Mesenchymal stem cell (in vitro differentiated cells and primary cell): ENCODE measurements around the gene EVC.

Experiments used
- DNase-seq: peaks from one replicate; pipeline ENCODE4 v3.0.0-alpha.2; 2013
- H2AFZ ChIP-seq: one replicate; pipeline ENCODE4 v1.6.1; 2013; ENCODE audit warnings: low read depth, mild to moderate bottlenecking, control low read depth, inconsistent platforms, low read length, moderate library complexity
- H2AK5ac ChIP-seq: 2 replicates; pipeline ENCODE4 v1.6.1; 2013; ENCODE audit warnings: low read length, moderate library complexity, mild to moderate bottlenecking, inconsistent platforms; ENCODE audit not compliant: severe bottlenecking
- H2BK120ac ChIP-seq: one replicate; pipeline ENCODE4 v1.6.1; 2013; ENCODE audit warnings: low read depth, mild to moderate bottlenecking, inconsistent platforms, low read length, moderate library complexity
- H2BK12ac ChIP-seq, 2 experiments: one replicate each; pipeline ENCODE4 v1.6.1; 2013; ENCODE audit warnings: inconsistent platforms in 2 of 2, low read length in 2 of 2, mild to moderate bottlenecking in 2 of 2, moderate library complexity in 2 of 2, control low read depth in 1 of 2
- H2BK15ac ChIP-seq: one replicate; pipeline ENCODE4 v1.6.1; 2013; ENCODE audit warnings: mild to moderate bottlenecking, low read depth, inconsistent platforms; ENCODE audit not compliant: poor library complexity, severe bottlenecking
- H2BK5ac ChIP-seq: 2 replicates; pipeline ENCODE4 v1.6.1; 2013; ENCODE audit warnings: low read depth, mild to moderate bottlenecking, low read length, control low read depth, inconsistent platforms; ENCODE audit not compliant: poor library complexity, severe bottlenecking
- H3K14ac ChIP-seq, 2 experiments: one replicate each; pipeline ENCODE4 v1.6.1; 2013; ENCODE audit warnings: inconsistent platforms in 2 of 2, low read length in 2 of 2, control low read depth in 1 of 2, mild to moderate bottlenecking in 1 of 2, moderate library complexity in 1 of 2
- H3K18ac ChIP-seq, 2 experiments: one replicate each; pipeline ENCODE4 v1.6.1; 2013; ENCODE audit warnings: inconsistent platforms in 2 of 2, low read length in 2 of 2, control low read depth in 1 of 2, low read depth in 1 of 2, mild to moderate bottlenecking in 1 of 2
- H3K23ac ChIP-seq, 2 experiments: one replicate each; pipeline ENCODE4 v1.6.1; 2013; ENCODE audit warnings: inconsistent platforms in 2 of 2, low read length in 2 of 2, mild to moderate bottlenecking in 2 of 2, moderate library complexity in 2 of 2, control low read depth in 1 of 2
- H3K27ac ChIP-seq: 2 replicates; pipeline ENCODE4 v1.5.1; 2013; ENCODE audit warnings: mild to moderate bottlenecking, moderate library complexity, low read length, control low read depth, inconsistent platforms; ENCODE audit not compliant: poor library complexity, severe bottlenecking
- H3K27me3 ChIP-seq, 2 experiments: 2 replicates each; pipeline versions ENCODE4 v1.6.1 to v1.7.0; 2013; ENCODE audit warnings: low read length in 2 of 2, mild to moderate bottlenecking in 2 of 2, moderate library complexity in 2 of 2, control low read depth in 1 of 2, inconsistent platforms in 1 of 2; ENCODE audit not compliant: control insufficient read depth in 1 of 2, insufficient read depth in 1 of 2
- H3K36me3 ChIP-seq, 2 experiments: 2 replicates each; pipeline versions ENCODE4 v1.6.1 to v1.7.0; 2013; ENCODE audit warnings: low read length in 2 of 2, control low read depth in 1 of 2, inconsistent platforms in 1 of 2, low read depth in 1 of 2, mild to moderate bottlenecking in 1 of 2; ENCODE audit not compliant: insufficient read depth in 2 of 2, control insufficient read depth in 1 of 2
- H3K4ac ChIP-seq, 2 experiments: one replicate each; pipeline ENCODE4 v1.6.1; 2013; ENCODE audit warnings: inconsistent platforms in 2 of 2, low read length in 2 of 2, mild to moderate bottlenecking in 2 of 2, moderate library complexity in 2 of 2, control low read depth in 1 of 2, low read depth in 1 of 2
- H3K4me1 ChIP-seq: 2 replicates; pipeline ENCODE4 v1.6.1; 2013; ENCODE audit warnings: low read depth, low read length, control low read depth; ENCODE audit not compliant: control insufficient read depth, insufficient read depth
- H3K4me2 ChIP-seq: 2 replicates; pipeline ENCODE4 v1.6.1; 2013; ENCODE audit warnings: low read length, mild to moderate bottlenecking, inconsistent platforms; ENCODE audit not compliant: poor library complexity, severe bottlenecking
- H3K4me3 ChIP-seq, 2 experiments: 2 replicates each; pipeline versions ENCODE4 v1.5.1 to v1.7.0; 2013; ENCODE audit warnings: low read length in 2 of 2, mild to moderate bottlenecking in 2 of 2, control low read depth in 1 of 2, low read depth in 1 of 2; ENCODE audit not compliant: insufficient read depth in 1 of 2
- H3K79me1 ChIP-seq: replicated peaks from 2 replicates; pipeline ENCODE4 v1.6.1; 2013; ENCODE audit warnings: mild to moderate bottlenecking, control low read depth, low read length, inconsistent platforms; ENCODE audit not compliant: poor library complexity, severe bottlenecking
- H3K9ac ChIP-seq: 2 replicates; pipeline ENCODE4 v1.7.0; 2013; ENCODE audit warnings: mild to moderate bottlenecking, low read length, moderate library complexity
- H3K9me3 ChIP-seq: 2 replicates; pipeline ENCODE4 v1.7.0; 2013; ENCODE audit warnings: mild to moderate bottlenecking, low read length; ENCODE audit not compliant: control insufficient read depth
- H4K8ac ChIP-seq: one replicate; pipeline ENCODE4 v1.6.1; 2013; ENCODE audit warnings: inconsistent platforms, mild to moderate bottlenecking, low read length, moderate library complexity
- H4K91ac ChIP-seq: one replicate; pipeline ENCODE4 v1.6.1; 2013; ENCODE audit warnings: mild to moderate bottlenecking, low read length, inconsistent platforms
- WGBS: methylation state at CpG from one replicate; pipeline ENCODE4 v1.1.7; 2013; ENCODE audit warnings: mixed read lengths; 5-methylcytosine and 5-hydroxymethylcytosine counted together

EVC gene

GRCh38 chr4:5795580-5795979, 84.6 kb downstream of the EVC start:
- H3K9me3 ChIP-seq: no peaks in the 10 kb centered on the region
- peaks cover 23% of the 10 kb centered on the region for H3K79me1 ChIP-seq
- H3K9ac ChIP-seq: no peak overlapping the region
- H3K4me3 ChIP-seq: no peak overlapping the region
- H3K4ac ChIP-seq: no peak overlapping the region
- no peak overlapping the region for H3K14ac ChIP-seq
- H4K8ac ChIP-seq: no peak overlapping the region
- no peak for DNase-seq
- no peaks in the 10 kb centered on the region for H3K27me3 ChIP-seq
- peaks cover 53 to 93% of the 10 kb centered on the region in 2 experiments for H3K36me3 ChIP-seq
- no peak overlapping the region for H3K18ac ChIP-seq
- no peak overlapping the region for H3K23ac ChIP-seq
- H3K27ac ChIP-seq: no peak overlapping the region
- H2AK5ac ChIP-seq: no peak overlapping the region
- H2BK12ac ChIP-seq: no peak overlapping the region
- no peak overlapping the region for H4K91ac ChIP-seq
- no peak overlapping the region for H2BK15ac ChIP-seq
- no peak overlapping the region for H2BK5ac ChIP-seq
- H2AFZ ChIP-seq: no peak overlapping the region
- H2BK120ac ChIP-seq: no peak overlapping the region
- 100% methylated on average over 4 of the region's 5 CpGs for WGBS
- no peak overlapping the region for H3K4me2 ChIP-seq
- peaks cover 1% of the 10 kb centered on the region for H3K4me1 ChIP-seq

DNA sequence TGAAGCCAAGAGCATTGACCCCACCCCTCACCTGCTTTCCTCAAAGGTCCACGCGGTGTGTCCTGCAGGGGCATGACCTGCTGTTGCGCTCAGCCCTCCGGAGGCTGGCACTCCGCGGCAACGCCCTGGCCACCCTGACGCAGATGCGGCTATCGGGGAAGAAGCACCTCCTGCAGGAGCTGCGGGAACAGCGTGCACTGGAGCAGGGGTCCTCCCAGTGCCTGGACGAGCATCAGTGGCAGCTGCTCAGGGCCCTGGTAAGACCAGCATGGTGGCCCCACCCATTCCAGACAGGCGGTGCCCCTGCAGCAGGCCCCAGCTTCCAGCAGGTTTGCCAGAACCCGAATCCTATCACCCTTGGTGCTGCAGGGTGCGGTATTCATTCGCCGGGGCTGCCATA, 86.0 kb downstream of the EVC start:
- Histone ChIP-seq H4K8ac (no peak overlapping the region), H3K27me3 (no peaks in the 10 kb centered on the region), H2BK12ac (no peak overlapping the region), H2AFZ (no peak overlapping the region), H3K4ac (no peak overlapping the region), H4K91ac (no peak overlapping the region), H3K9ac (no peak overlapping the region), H3K9me3 (no peaks in the 10 kb centered on the region), H3K23ac (no peak overlapping the region), H3K27ac (no peak overlapping the region), H3K4me3 (no peak overlapping the region), H2BK120ac (no peak overlapping the region), H2AK5ac (no peak overlapping the region), H2BK5ac (no peak overlapping the region), H3K4me2 (no peak overlapping the region), H3K36me3 (peaks cover 60 to 91% of the 10 kb centered on the region in 2 experiments), H3K4me1 (peaks cover 1% of the 10 kb centered on the region), H2BK15ac (no peak overlapping the region), H3K14ac (no peak overlapping the region), H3K18ac (no peak overlapping the region), H3K79me1 (peaks cover 22% of the 10 kb centered on the region)
- 97% methylated on average over 18 of the region's 18 CpGs for WGBS
- DNase-seq: no peak

GRCh38 chr4:5797866-5798265, 86.9 kb downstream of the EVC start:
- no peak overlapping the region for H2BK15ac ChIP-seq
- H3K36me3 ChIP-seq: peaks cover 65 to 91% of the 10 kb centered on the region in 2 experiments
- H3K14ac ChIP-seq: no peak overlapping the region
- H4K91ac ChIP-seq: no peak overlapping the region
- no peak overlapping the region for H2BK120ac ChIP-seq
- no peak overlapping the region for H3K18ac ChIP-seq
- no peak overlapping the region for H3K4me2 ChIP-seq
- no peak overlapping the region for H3K9ac ChIP-seq
- H3K4ac ChIP-seq: no peak overlapping the region
- no peak overlapping the region for H3K27ac ChIP-seq
- H3K4me1 ChIP-seq: peaks cover 1% of the 10 kb centered on the region
- no peak overlapping the region for H2AFZ ChIP-seq
- H3K27me3 ChIP-seq: no peaks in the 10 kb centered on the region
- H2BK5ac ChIP-seq: no peak overlapping the region
- 100% methylated on average over 6 of the region's 6 CpGs for WGBS
- no peaks in the 10 kb centered on the region for H3K9me3 ChIP-seq
- H4K8ac ChIP-seq: no peak overlapping the region
- peaks cover 22% of the 10 kb centered on the region for H3K79me1 ChIP-seq
- H2AK5ac ChIP-seq: no peak overlapping the region
- no peak overlapping the region for H2BK12ac ChIP-seq
- no peak overlapping the region for H3K4me3 ChIP-seq
- H3K23ac ChIP-seq: no peak overlapping the region
- DNase-seq: no peak

GRCh38 chr4:5798462-5798861, 87.5 kb downstream of the EVC start:
- H3K79me1 ChIP-seq: peaks cover 20% of the 10 kb centered on the region
- no peak overlapping the region for H3K4me2 ChIP-seq
- H3K4ac ChIP-seq: no peak overlapping the region
- H3K4me1 ChIP-seq: peaks cover 1% of the 10 kb centered on the region
- no peak for DNase-seq
- H3K36me3 ChIP-seq: peaks cover 69 to 91% of the 10 kb centered on the region in 2 experiments
- H2BK15ac ChIP-seq: no peak overlapping the region
- no peak overlapping the region for H3K23ac ChIP-seq
- no peak overlapping the region for H4K91ac ChIP-seq
- no peak overlapping the region for H4K8ac ChIP-seq
- H2BK5ac ChIP-seq: no peak overlapping the region
- 94% methylated on average over 11 of the region's 11 CpGs for WGBS
- H3K9ac ChIP-seq: no peak overlapping the region
- H3K27me3 ChIP-seq: no peaks in the 10 kb centered on the region
- no peak overlapping the region for H2AK5ac ChIP-seq
- no peak overlapping the region for H3K4me3 ChIP-seq
- no peak overlapping the region for H3K18ac ChIP-seq
- H2BK120ac ChIP-seq: no peak overlapping the region
- H3K9me3 ChIP-seq: no peaks in the 10 kb centered on the region
- no peak overlapping the region for H3K14ac ChIP-seq
- no peak overlapping the region for H2AFZ ChIP-seq
- no peak overlapping the region for H2BK12ac ChIP-seq
- no peak overlapping the region for H3K27ac ChIP-seq
